WTC11 (cell line): Measurements from ENCODE around the gene ZNF33A. TPM values are rescaled to one million over a fixed set of nuclear protein-coding genes. Genes with fewer than 3 reads are reported as not detected.

Experiments
- ATAC-seq: fragments of 200-7000 bp; cut with Tn5 transposase; 2 replicates; pipeline ENCODE4 v1.10.0; 2021; ENCODE audit warnings: mild to moderate bottlenecking, moderate library complexity
- CTCF ChIA-PET: fragments of 300-600 bp; sonication (Branson Sonifier 250); formaldehyde crosslinking; loops from one replicate; lab custom pipeline; 2021; ENCODE audit warnings: antibody characterized with exemption; lab: Charles Lee
- POLR2A ChIA-PET: fragments of 350-600 bp; sonication (Branson Sonifier 250); formaldehyde crosslinking; loops from one replicate; lab custom pipeline; 2021; ENCODE audit warnings: antibody characterized with exemption; lab: Charles Lee
- DNase-seq: peaks from one replicate; pipeline ENCODE4 v3.0.0; 2021; ENCODE audit warnings: low spot score
- H3K27ac Mint-ChIP-seq: 2 replicates; pipeline ENCODE4 v1.8.0; 2021; ENCODE audit warnings: mixed read lengths
- H3K27me3 Mint-ChIP-seq: 2 replicates; pipeline ENCODE4 v1.8.0; 2021; ENCODE audit warnings: low read depth, mild to moderate bottlenecking, moderate library complexity, mixed read lengths
- H3K36me3 Mint-ChIP-seq: 2 replicates; pipeline ENCODE4 v1.8.0; 2021; ENCODE audit warnings: mixed read lengths
- H3K4me1 Mint-ChIP-seq: 2 replicates; pipeline ENCODE4 v1.8.0; 2022; ENCODE audit warnings: mixed read lengths
- H3K4me3 Mint-ChIP-seq: 2 replicates; pipeline ENCODE4 v1.8.0; 2021; ENCODE audit warnings: mild to moderate bottlenecking, moderate library complexity, mixed read lengths
- H3K9me3 Mint-ChIP-seq: 2 replicates; pipeline ENCODE4 v1.8.0; 2021; ENCODE audit warnings: mixed read lengths
- EMX1 ChIP-seq: fragments of 250-450 bp; sonication (Bioruptor Pico); IDR thresholded peaks from 2 replicates; pipeline ENCODE4 v1.8.0; 2021; ENCODE audit warnings: mild to moderate bottlenecking
- ESRRA ChIP-seq: sonication (generic); formaldehyde crosslinking; IDR thresholded peaks from 2 replicates; pipeline ENCODE4 v1.8.1; 2022; ENCODE audit warnings: mild to moderate bottlenecking, missing genetic modification reagents, borderline replicate concordance
- NFATC4 ChIP-seq: fragments of 250-450 bp; sonication (Bioruptor Pico); IDR thresholded peaks from 2 replicates; pipeline ENCODE4 v1.9.0; 2021; ENCODE audit warnings: mild to moderate bottlenecking
- TP53 ChIP-seq: sonication (generic); formaldehyde crosslinking; IDR thresholded peaks from 2 replicates; pipeline ENCODE4 v1.8.1; 2023; ENCODE audit warnings: mild to moderate bottlenecking, missing genetic modification reagents
- ZNF138 ChIP-seq: sonication (generic); formaldehyde crosslinking; conservative IDR thresholded peaks from 2 replicates; pipeline ENCODE4 v1.8.1; 2022; ENCODE audit warnings: mild to moderate bottlenecking, moderate library complexity, missing genetic modification reagents
- ZNF396 ChIP-seq: fragments of 250-450 bp; sonication (Bioruptor Pico); IDR thresholded peaks from 2 replicates; pipeline ENCODE4 v1.8.0; 2021; ENCODE audit warnings: mild to moderate bottlenecking, moderate library complexity, borderline replicate concordance
- ZNF416 ChIP-seq: fragments of 250-450 bp; sonication (Bioruptor Pico); IDR thresholded peaks from 2 replicates; pipeline ENCODE4 v1.9.0; 2021; ENCODE audit warnings: mild to moderate bottlenecking, inconsistent platforms
- total RNA-seq: library from RNA; stranded (reverse); gene quantifications from 3 replicates; pipeline ENCODE4 v1.2.3, GENCODE V29; 2021
- TF ChIP-seq, protein P1 (sequence below): sonication (generic); formaldehyde crosslinking; IDR thresholded peaks from 2 replicates; pipeline ENCODE4 v1.8.0; 2022; ENCODE audit warnings: mild to moderate bottlenecking, missing genetic modification reagents
- TF ChIP-seq, protein P2 (sequence below): sonication (generic); formaldehyde crosslinking; IDR thresholded peaks from 2 replicates; pipeline ENCODE4 v1.8.0; 2023; ENCODE audit warnings: missing genetic modification reagents
- TF ChIP-seq, protein P3 (sequence below): fragments of 250-450 bp; sonication (Bioruptor Pico); IDR thresholded peaks from 2 replicates; pipeline ENCODE4 v1.9.0; 2021; ENCODE audit warnings: mild to moderate bottlenecking
- TF ChIP-seq, protein P4 (sequence below): sonication (generic); formaldehyde crosslinking; IDR thresholded peaks from 2 replicates; pipeline ENCODE4 v1.8.1; 2022; ENCODE audit warnings: missing genetic modification reagents, borderline replicate concordance
- TF ChIP-seq, protein P5 (sequence below): fragments of 250-450 bp; sonication (Bioruptor Pico); IDR thresholded peaks from 2 replicates; pipeline ENCODE4 v1.9.0; 2021; ENCODE audit warnings: moderate library complexity, mild to moderate bottlenecking, inconsistent platforms, borderline replicate concordance
- TF ChIP-seq, protein P6 (sequence below): sonication (generic); formaldehyde crosslinking; IDR thresholded peaks from 2 replicates; pipeline ENCODE4 v1.8.0; 2022; ENCODE audit warnings: mild to moderate bottlenecking, missing genetic modification reagents

Gene ZNF33A
- total RNA-seq, 1 experiment from 2014 or later = 32.2 TPM

DNA sequence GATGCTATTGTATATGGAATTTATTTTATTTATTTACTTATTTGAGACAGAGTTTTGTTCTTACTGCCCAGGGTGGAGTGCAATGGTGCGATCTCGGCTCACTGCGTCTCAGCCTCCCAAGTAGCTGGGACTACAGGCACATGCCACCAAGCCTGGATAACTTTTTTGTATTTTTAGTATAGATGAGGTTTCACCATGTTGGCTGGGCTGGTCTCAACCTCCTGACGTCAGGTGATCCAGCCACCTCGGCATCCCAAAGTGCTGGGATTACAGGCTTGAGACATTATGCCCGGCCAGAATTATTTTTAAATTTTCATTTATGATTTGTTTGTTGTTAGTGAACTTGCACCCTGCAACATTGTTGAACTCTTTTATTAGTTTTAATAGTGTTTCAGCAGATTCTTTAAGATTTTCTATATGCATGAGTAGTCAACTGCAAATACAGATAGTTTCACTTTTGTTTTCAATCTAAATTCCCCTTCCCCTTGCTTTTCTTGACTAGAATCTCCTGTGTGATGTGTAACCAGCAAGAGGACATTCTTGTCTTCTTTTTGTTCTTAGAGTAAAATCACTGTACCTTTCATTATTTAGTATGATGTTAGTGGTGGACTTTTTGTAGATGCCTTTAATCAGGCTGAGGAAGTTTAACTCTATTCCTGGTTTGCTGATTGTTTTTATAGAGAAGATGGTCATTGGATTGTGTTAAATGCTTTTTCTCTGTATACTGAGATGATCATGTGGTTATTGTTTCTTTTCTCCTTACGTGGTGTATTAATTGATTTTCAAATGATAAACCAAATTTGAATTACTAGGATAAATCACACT is 27.8 kb downstream of the ZNF33A start (continued):
- no peak for TF ChIP-seq ZNF396 (CRISPR knock-in tag)
- TF ChIP-seq ZNF138 (CRISPR knock-in tag) = no peak
- TF ChIP-seq, protein P1, sequence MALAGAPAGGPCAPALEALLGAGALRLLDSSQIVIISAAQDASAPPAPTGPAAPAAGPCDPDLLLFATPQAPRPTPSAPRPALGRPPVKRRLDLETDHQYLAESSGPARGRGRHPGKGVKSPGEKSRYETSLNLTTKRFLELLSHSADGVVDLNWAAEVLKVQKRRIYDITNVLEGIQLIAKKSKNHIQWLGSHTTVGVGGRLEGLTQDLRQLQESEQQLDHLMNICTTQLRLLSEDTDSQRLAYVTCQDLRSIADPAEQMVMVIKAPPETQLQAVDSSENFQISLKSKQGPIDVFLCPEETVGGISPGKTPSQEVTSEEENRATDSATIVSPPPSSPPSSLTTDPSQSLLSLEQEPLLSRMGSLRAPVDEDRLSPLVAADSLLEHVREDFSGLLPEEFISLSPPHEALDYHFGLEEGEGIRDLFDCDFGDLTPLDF = no peak
- no peak for TF ChIP-seq ZNF416 (CRISPR knock-in tag)
- TF ChIP-seq, protein P2, sequence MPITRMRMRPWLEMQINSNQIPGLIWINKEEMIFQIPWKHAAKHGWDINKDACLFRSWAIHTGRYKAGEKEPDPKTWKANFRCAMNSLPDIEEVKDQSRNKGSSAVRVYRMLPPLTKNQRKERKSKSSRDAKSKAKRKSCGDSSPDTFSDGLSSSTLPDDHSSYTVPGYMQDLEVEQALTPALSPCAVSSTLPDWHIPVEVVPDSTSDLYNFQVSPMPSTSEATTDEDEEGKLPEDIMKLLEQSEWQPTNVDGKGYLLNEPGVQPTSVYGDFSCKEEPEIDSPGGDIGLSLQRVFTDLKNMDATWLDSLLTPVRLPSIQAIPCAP (CRISPR knock-in tag) = no peak
- TF ChIP-seq EMX1 (CRISPR knock-in tag) = no peak

DNA sequence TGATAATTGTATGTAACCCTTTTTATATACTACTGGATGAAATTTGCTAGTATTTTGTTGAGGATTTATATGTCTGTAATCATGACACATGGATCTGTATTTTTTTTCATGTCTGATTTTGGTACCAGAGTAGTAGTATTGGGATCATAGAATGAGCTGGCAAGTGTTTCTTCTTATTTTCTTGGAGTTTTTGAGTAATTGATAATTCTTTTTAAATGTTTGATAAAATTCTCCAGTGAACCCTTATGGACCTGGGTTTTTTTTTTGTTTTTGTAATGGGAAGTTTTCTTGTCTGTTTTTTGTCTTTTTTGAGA is 28.4 kb downstream of the ZNF33A start:
- TF ChIP-seq ESRRA (CRISPR knock-in tag) = no peak
- TF ChIP-seq NFATC4 (CRISPR knock-in tag) = no peak
- TF ChIP-seq, protein P3, sequence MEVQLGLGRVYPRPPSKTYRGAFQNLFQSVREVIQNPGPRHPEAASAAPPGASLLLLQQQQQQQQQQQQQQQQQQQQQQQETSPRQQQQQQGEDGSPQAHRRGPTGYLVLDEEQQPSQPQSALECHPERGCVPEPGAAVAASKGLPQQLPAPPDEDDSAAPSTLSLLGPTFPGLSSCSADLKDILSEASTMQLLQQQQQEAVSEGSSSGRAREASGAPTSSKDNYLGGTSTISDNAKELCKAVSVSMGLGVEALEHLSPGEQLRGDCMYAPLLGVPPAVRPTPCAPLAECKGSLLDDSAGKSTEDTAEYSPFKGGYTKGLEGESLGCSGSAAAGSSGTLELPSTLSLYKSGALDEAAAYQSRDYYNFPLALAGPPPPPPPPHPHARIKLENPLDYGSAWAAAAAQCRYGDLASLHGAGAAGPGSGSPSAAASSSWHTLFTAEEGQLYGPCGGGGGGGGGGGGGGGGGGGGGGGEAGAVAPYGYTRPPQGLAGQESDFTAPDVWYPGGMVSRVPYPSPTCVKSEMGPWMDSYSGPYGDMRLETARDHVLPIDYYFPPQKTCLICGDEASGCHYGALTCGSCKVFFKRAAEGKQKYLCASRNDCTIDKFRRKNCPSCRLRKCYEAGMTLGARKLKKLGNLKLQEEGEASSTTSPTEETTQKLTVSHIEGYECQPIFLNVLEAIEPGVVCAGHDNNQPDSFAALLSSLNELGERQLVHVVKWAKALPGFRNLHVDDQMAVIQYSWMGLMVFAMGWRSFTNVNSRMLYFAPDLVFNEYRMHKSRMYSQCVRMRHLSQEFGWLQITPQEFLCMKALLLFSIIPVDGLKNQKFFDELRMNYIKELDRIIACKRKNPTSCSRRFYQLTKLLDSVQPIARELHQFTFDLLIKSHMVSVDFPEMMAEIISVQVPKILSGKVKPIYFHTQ (CRISPR knock-in tag) = no peak
- TF ChIP-seq, protein P4, sequence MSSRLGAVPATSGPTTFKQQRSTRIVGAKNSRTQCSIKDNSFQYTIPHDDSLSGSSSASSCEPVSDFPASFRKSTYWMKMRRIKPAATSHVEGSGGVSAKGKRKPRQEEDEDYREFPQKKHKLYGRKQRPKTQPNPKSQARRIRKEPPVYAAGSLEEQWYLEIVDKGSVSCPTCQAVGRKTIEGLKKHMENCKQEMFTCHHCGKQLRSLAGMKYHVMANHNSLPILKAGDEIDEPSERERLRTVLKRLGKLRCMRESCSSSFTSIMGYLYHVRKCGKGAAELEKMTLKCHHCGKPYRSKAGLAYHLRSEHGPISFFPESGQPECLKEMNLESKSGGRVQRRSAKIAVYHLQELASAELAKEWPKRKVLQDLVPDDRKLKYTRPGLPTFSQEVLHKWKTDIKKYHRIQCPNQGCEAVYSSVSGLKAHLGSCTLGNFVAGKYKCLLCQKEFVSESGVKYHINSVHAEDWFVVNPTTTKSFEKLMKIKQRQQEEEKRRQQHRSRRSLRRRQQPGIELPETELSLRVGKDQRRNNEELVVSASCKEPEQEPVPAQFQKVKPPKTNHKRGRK (CRISPR knock-in tag) = no peak
- TF ChIP-seq, protein P5, sequence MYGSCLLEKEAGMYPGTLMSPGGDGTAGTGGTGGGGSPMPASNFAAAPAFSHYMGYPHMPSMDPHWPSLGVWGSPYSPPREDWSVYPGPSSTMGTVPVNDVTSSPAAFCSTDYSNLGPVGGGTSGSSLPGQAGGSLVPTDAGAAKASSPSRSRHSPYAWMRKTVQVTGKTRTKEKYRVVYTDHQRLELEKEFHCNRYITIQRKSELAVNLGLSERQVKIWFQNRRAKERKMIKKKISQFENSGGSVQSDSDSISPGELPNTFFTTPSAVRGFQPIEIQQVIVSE (CRISPR knock-in tag) = no peak
- TF ChIP-seq, protein P6, sequence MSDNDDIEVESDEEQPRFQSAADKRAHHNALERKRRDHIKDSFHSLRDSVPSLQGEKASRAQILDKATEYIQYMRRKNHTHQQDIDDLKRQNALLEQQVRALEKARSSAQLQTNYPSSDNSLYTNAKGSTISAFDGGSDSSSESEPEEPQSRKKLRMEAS (CRISPR knock-in tag) = no peak
- no peak for TF ChIP-seq ZNF416 (CRISPR knock-in tag)
- TF ChIP-seq, all 79 proteins: peak for 0
- DNase-seq (no peak), ATAC-seq (no peak)
- POLR2A ChIA-PET = no interaction called here
- Mint-ChIP-seq H3K4me3 (no peak overlapping the region), H3K4me1 (no peaks in the 10 kb centered on the region), H3K27ac (no peak overlapping the region), H3K9me3 (peaks cover 12% of the 10 kb centered on the region; the same call in 1 of the 2 replicates), H3K36me3 (peaks cover 64% of the 10 kb centered on the region), H3K27me3 (no peaks in the 10 kb centered on the region)
- CTCF ChIA-PET = no interaction called here

DNA sequence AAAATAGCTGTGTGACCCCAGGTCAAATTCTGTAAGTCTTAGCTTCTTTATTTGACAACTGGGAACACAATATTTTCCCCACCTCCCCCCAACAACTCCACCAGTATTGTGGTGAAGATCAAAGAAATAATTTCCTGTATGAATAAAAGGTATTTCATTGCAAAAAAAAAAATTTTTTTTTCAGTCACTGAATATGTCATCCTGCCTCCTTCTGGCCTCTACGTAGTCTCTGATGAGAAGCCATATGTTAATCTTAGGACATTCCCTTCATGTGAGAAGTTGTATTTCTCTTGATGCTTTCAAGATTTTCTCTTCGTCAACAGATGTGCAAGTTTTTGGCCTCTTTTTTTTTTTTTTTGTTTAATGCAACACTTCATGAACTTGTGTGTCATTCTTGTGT is 33.0 kb downstream of the ZNF33A start:
- peaks cover 68% of the 10 kb centered on the region for H3K36me3 Mint-ChIP-seq

More for the DNA sequence above, 33.0 kb downstream of the ZNF33A start:
- Mint-ChIP-seq H3K27ac (no peak overlapping the region), H3K27me3 (no peaks in the 10 kb centered on the region), H3K9me3 (peaks cover 41% of the 10 kb centered on the region), H3K4me3 (no peak overlapping the region), H3K4me1 (no peaks in the 10 kb centered on the region)
- no peak for ATAC-seq
- DNase-seq = no peak
- TF ChIP-seq TP53 (CRISPR knock-in tag) = no peak
- POLR2A ChIA-PET = no interaction called here
- CTCF ChIA-PET = no interaction called here
